CD8-positive, alpha-beta memory T cell (primary cell): ENCODE data around the gene C3AR1. TPM values are rescaled to one million over a fixed set of nuclear protein-coding genes. Genes with fewer than 3 reads are reported as not detected.
A peak's percentile ranks its signal among the peaks of the same experiment; 100 is the strongest.

Experiments used
- CTCF ChIA-PET: fragments of 350-600 bp; sonication (Branson Sonifier 250); formaldehyde crosslinking; loops from one replicate; lab custom pipeline; 2021; ENCODE audit warnings: antibody characterized with exemption; lab: Charles Lee
- POLR2A ChIA-PET: fragments of 350-600 bp; sonication (Branson Sonifier 250); formaldehyde crosslinking; loops from one replicate; lab custom pipeline; 2021; ENCODE audit warnings: antibody characterized with exemption; lab: Charles Lee
- DNase-seq, 5 donors: peaks; one replicate each; pipeline versions ENCODE4 v3.0.0 to v3.0.0-alpha.2; 2020 to 2022; ENCODE audit warnings: mixed read lengths in 1 of 5
- H3K27ac ChIP-seq: one replicate; pipeline ENCODE4 v1.7.0; 2013; ENCODE audit warnings: low read depth, mild to moderate bottlenecking, low read length, moderate library complexity
- H3K27me3 ChIP-seq: 2 replicates; pipeline ENCODE4 v1.7.0; 2013; ENCODE audit warnings: low read length, mild to moderate bottlenecking; ENCODE audit not compliant: insufficient read depth, poor library complexity, severe bottlenecking
- H3K36me3 ChIP-seq: 2 replicates; pipeline ENCODE4 v1.7.0; 2013; ENCODE audit warnings: mild to moderate bottlenecking, low read length, moderate library complexity; ENCODE audit not compliant: insufficient read depth
- H3K4me1 ChIP-seq: 2 replicates; pipeline ENCODE4 v1.7.0; 2013; ENCODE audit warnings: mild to moderate bottlenecking, low read length, moderate library complexity; ENCODE audit not compliant: insufficient read depth
- H3K4me3 ChIP-seq: 2 replicates; pipeline ENCODE4 v1.7.0; 2013; ENCODE audit warnings: mild to moderate bottlenecking, low read length
- H3K9me3 ChIP-seq: 2 replicates; pipeline ENCODE4 v1.7.0; 2013; ENCODE audit warnings: mild to moderate bottlenecking, low read length
- H3K27ac Mint-ChIP-seq, 8 donors: one replicate each; pipeline ENCODE4 v1.8.0; 2020 to 2021; ENCODE audit warnings: mixed read lengths in 8 of 8, mild to moderate bottlenecking in 6 of 8, inconsistent platforms in 3 of 8, moderate library complexity in 3 of 8
- H3K27me3 Mint-ChIP-seq, 2 donors: one replicate each; pipeline ENCODE4 v1.8.0; 2020 to 2021; ENCODE audit warnings: mixed read lengths in 2 of 2, mild to moderate bottlenecking in 1 of 2, moderate library complexity in 1 of 2
- H3K36me3 Mint-ChIP-seq, 3 donors: one replicate each; pipeline ENCODE4 v1.8.0; 2020 to 2021; ENCODE audit warnings: mixed read lengths in 3 of 3, inconsistent platforms in 1 of 3, mild to moderate bottlenecking in 1 of 3
- H3K4me1 Mint-ChIP-seq, 3 donors: one replicate each; pipeline ENCODE4 v1.8.0; 2020 to 2021; ENCODE audit warnings: mixed read lengths in 3 of 3, inconsistent platforms in 1 of 3, mild to moderate bottlenecking in 1 of 3
- H3K4me3 Mint-ChIP-seq, 7 donors: one replicate each; pipeline ENCODE4 v1.8.0; 2020 to 2021; ENCODE audit warnings: mixed read lengths in 7 of 7, mild to moderate bottlenecking in 6 of 7, moderate library complexity in 4 of 7, inconsistent platforms in 2 of 7
- H3K9me3 Mint-ChIP-seq, 5 donors: one replicate each; pipeline ENCODE4 v1.8.0; 2020 to 2022; ENCODE audit warnings: mixed read lengths in 5 of 5, mild to moderate bottlenecking in 3 of 5, moderate library complexity in 2 of 5, inconsistent platforms in 1 of 5
- polyA plus RNA-seq: library from polyadenylated mRNA; unstranded; fragments of 300-500 nt; fragmentation: Illumina TruSeq; gene quantifications from one replicate; pipeline ENCODE4 v1.2.3, GENCODE V29; 2021
- total RNA-seq, 2 experiments: library from RNA; stranded (reverse); gene quantifications; one replicate each; pipeline ENCODE4 v1.2.3, GENCODE V29; 2021

C3AR1 gene
- total and polyA plus RNA-seq, 3 experiments from 2014 or later, result 1.2 to 15.5 (median 2.0) TPM

DNA sequence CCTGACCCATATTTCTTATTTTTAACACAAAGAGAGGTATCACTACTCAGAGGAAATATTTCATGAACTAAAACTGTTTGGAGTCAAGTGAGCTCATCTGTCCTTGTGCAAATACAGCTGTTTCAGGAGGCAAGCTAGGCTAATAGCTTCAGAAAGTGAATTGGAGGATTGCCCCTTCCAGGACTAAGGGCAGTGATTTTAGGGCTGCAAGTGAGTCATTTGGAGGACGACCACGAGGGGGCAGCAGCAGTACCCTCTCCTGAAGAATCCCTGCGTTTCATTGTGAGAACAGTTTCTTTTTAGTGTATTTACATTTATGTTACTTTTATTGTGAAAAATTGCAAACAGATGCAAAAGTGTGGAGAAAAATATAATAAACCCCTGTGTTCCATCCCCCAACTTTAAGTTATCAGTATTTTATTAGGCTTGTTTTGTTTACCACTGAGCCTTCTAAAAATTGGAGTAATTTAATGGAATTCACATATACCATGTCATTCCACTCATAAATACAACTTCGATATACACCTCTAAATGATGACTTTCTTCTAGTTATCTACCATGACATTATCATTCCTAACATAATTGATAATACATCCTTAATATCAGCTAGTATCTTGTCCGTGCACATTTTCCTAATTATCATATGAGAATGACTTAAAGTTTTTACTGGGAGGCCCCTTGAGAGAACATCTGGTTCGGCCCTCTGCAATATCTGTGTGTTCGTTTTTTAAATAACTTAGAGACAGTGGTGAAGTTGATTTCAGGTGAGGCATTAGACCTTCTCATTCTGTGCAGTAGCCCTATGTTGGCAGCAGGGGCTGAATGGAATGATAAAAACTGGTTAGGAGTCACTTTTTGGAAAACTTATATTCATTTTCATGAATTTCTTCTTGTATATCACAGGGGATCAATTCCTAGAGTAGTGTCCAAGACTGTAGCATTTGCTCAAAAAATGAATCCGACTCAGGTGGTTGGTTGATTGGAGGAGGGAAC lies 19.9 kb downstream of the C3AR1 start:
- POLR2A ChIA-PET, result interaction anchor here (3.1 kb wide), 1 partner anchor 32 kb away, joined by 9 read pairs; no protein-coding TSS in a partner anchor
- Mint-ChIP-seq H3K4me3 (no peak overlapping the region), H3K27me3 (no peaks in the 10 kb centered on the region), H3K4me1 (peaks cover 7 to 11% (median 8%) of the 10 kb centered on the region in 3 donors), H3K9me3 (no peaks in the 10 kb centered on the region), H3K36me3 (peaks cover 21 to 92% (median 42%) of the 10 kb centered on the region in 3 donors), H3K27ac (peak overlapping the region in 7 of 8 donors; percentile 1 to 70 (median 44))
- Histone ChIP-seq H3K36me3 (peaks cover 58% of the 10 kb centered on the region), H3K4me3 (no peak overlapping the region), H3K27me3 (no peaks in the 10 kb centered on the region), H3K27ac (no peak overlapping the region), H3K9me3 (no peaks in the 10 kb centered on the region), H3K4me1 (no peaks in the 10 kb centered on the region)
- peak; percentile 68 to 84 (median 74) for DNase-seq
- CTCF ChIA-PET, result interaction anchor here (0.6 to 8.8 kb wide), 18 partner anchors 9 to 184 kb away, joined by 3 to 130 read pairs (median 5); partner anchors contain the start of genes C3AR1 and FOXJ2

- Histone ChIP-seq H3K9me3 (no peaks in the 10 kb centered on the region), H3K4me3 (no peak overlapping the region), H3K4me1 (peaks cover 37% of the 10 kb centered on the region), H3K27me3 (no peaks in the 10 kb centered on the region), H3K27ac (no peak overlapping the region), H3K36me3 (peaks cover 28% of the 10 kb centered on the region)
- peaks cover 8 to 56% (median 23%) of the 10 kb centered on the region in 3 donors for H3K36me3 Mint-ChIP-seq
- ChIA-PET POLR2A (interaction anchor here (1.4 kb wide), 1 partner anchor 14 kb away, joined by 3 read pairs; no protein-coding TSS in a partner anchor), CTCF (interaction anchor here (0.9 to 1.7 kb wide), 4 partner anchors 10 to 107 kb away, joined by 3 to 11 read pairs (median 5); no protein-coding TSS in a partner anchor)
- H3K27me3 Mint-ChIP-seq, result no peaks in the 10 kb centered on the region
- H3K27ac Mint-ChIP-seq, result peak overlapping the region in 1 of 8 donors; percentile 25
- no peak for DNase-seq
- no peak overlapping the region for H3K4me3 Mint-ChIP-seq
- peaks cover 40 to 42% (median 40%) of the 10 kb centered on the region in 3 donors for H3K4me1 Mint-ChIP-seq
- no peaks in the 10 kb centered on the region for H3K9me3 Mint-ChIP-seq
Measured at GRCh38 chr12:8040791-8041190, 25.4 kb downstream of the C3AR1 start.

DNA sequence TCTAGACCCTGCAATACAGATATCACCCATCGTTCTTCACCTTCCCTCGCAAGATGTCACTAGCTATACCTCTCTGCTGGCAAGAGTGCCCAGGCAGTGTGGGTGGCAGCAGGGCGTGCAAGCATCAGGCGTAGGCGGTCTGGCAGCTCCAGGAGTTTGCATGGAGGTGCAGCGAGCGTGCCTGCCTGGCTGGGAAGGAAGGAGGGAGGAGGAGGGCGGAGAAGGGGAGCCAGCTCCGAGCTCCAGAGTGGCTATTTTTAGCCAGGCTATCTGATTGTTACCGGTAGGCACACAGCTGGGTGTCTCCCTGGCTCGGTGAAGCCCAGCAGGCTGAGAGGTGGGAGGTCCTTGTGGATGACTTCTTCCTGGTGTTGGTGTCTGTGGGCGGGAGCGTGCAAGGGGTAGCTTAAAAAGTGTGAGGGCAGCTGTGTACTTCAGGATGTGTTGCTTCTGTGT lies 27.5 kb downstream of the C3AR1 start:
- Mint-ChIP-seq H3K27me3 (no peaks in the 10 kb centered on the region), H3K9me3 (no peaks in the 10 kb centered on the region), H3K4me1 (peaks cover 60 to 63% (median 60%) of the 10 kb centered on the region in 3 donors), H3K27ac (peak overlapping the region; percentile 66 to 86 (median 77)), H3K4me3 (peak overlapping the region; percentile 3 to 68 (median 63)), H3K36me3 (peaks cover 4 to 41% (median 15%) of the 10 kb centered on the region in 3 donors)
- H3K4me1 ChIP-seq, result peaks cover 58% of the 10 kb centered on the region
- H3K27ac ChIP-seq, result no peak overlapping the region
- ChIA-PET POLR2A (interaction anchor here (1.4 to 2.0 kb wide), 2 partner anchors 12 to 103 kb away, joined by 7 to 13 read pairs; partner anchors contain the start of gene SLC2A3), CTCF (interaction anchor here (1.0 to 4.3 kb wide), 4 partner anchors 7 to 70 kb away, joined by 4 to 19 read pairs (median 10); no protein-coding TSS in a partner anchor)
- H3K36me3 ChIP-seq, result peaks cover 23% of the 10 kb centered on the region
- no peaks in the 10 kb centered on the region for H3K27me3 ChIP-seq
- no peaks in the 10 kb centered on the region for H3K9me3 ChIP-seq
- peak overlapping the region; percentile 32 for H3K4me3 ChIP-seq
- peak in 1 of 5 donors; percentile 22 for DNase-seq

GRCh38 chr12:8037947-8038346 lies 28.2 kb downstream of the C3AR1 start:
- Mint-ChIP-seq H3K27me3 (no peaks in the 10 kb centered on the region), H3K27ac (peak overlapping the region; percentile 66 to 87 (median 77)), H3K4me1 (peaks cover 65 to 71% (median 68%) of the 10 kb centered on the region in 3 donors), H3K4me3 (peak overlapping the region; percentile 53 to 82 (median 64)), H3K9me3 (no peaks in the 10 kb centered on the region), H3K36me3 (peaks cover 0 to 39% (median 11%) of the 10 kb centered on the region in 3 donors)
- H3K27ac ChIP-seq, result no peak overlapping the region
- no peaks in the 10 kb centered on the region for H3K27me3 ChIP-seq
- no peak overlapping the region for H3K4me3 ChIP-seq
- no peaks in the 10 kb centered on the region for H3K9me3 ChIP-seq
- DNase-seq, result no peak
- peaks cover 18% of the 10 kb centered on the region for H3K36me3 ChIP-seq
- peaks cover 64% of the 10 kb centered on the region for H3K4me1 ChIP-seq
- ChIA-PET POLR2A (interaction anchor here (1.4 to 2.0 kb wide), 2 partner anchors 11 to 102 kb away, joined by 7 to 13 read pairs; partner anchors contain the start of gene SLC2A3), CTCF (interaction anchor here (1.0 to 4.3 kb wide), 4 partner anchors 8 to 71 kb away, joined by 4 to 19 read pairs (median 10); no protein-coding TSS in a partner anchor)

GRCh38 chr12:8037046-8037663 lies 29.0 kb downstream of the C3AR1 start:
- H3K4me1 ChIP-seq, result peaks cover 65% of the 10 kb centered on the region
- H3K27ac Mint-ChIP-seq, result peak overlapping the region; percentile 49 to 96 (median 82)
- no peaks in the 10 kb centered on the region for H3K9me3 ChIP-seq
- peaks cover 12% of the 10 kb centered on the region for H3K36me3 ChIP-seq
- peak overlapping the region; percentile 63 to 83 (median 64) for H3K4me3 Mint-ChIP-seq
- H3K4me3 ChIP-seq, result peak overlapping the region; percentile 0
- no peaks in the 10 kb centered on the region for H3K9me3 Mint-ChIP-seq
- ChIA-PET POLR2A (interaction anchor here (2.0 kb wide), 1 partner anchor 10 kb away, joined by 13 read pairs; no protein-coding TSS in a partner anchor), CTCF (interaction anchor here (3.5 to 4.3 kb wide), 2 partner anchors 9 to 41 kb away, joined by 15 to 19 read pairs; no protein-coding TSS in a partner anchor)
- DNase-seq, result no peak
- peaks cover 0 to 31% (median 7%) of the 10 kb centered on the region in 3 donors for H3K36me3 Mint-ChIP-seq
- H3K27me3 Mint-ChIP-seq, result no peaks in the 10 kb centered on the region
- H3K4me1 Mint-ChIP-seq, result peaks cover 65 to 71% (median 69%) of the 10 kb centered on the region in 3 donors
- no peaks in the 10 kb centered on the region for H3K27me3 ChIP-seq
- H3K27ac ChIP-seq, result no peak overlapping the region

DNA sequence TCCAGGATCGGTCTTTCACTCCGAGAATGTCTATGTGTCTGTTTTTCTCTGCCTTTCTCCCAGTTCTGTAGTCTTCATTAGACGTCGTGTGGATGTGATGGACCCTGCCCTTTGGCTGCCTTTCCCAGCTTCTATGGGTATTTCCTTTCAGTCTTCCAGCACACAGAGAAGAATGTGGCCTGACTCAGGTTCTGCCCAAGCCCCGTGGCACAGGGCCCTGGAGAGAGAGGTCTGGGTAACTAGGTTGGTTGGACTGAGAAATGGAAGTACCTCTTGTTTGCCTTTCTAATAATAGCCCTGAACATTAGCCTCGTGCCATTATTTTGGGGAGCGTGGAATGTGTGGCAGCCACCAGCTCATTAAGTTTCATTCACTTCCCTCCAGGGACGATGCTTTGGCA lies 29.8 kb downstream of the C3AR1 start:
- ChIA-PET CTCF (interaction anchor here (0.9 to 4.3 kb wide), 3 partner anchors 10 to 103 kb away, joined by 3 to 19 read pairs (median 15); no protein-coding TSS in a partner anchor), POLR2A (no interaction called here)
- Mint-ChIP-seq H3K27ac (peak overlapping the region in 6 of 8 donors; percentile 30 to 93 (median 74)), H3K36me3 (peaks cover 0 to 24% (median 4%) of the 10 kb centered on the region in 3 donors), H3K9me3 (no peaks in the 10 kb centered on the region), H3K4me3 (peak overlapping the region in 5 of 7 donors; percentile 82 to 94 (median 90)), H3K27me3 (no peaks in the 10 kb centered on the region), H3K4me1 (peaks cover 69 to 76% (median 74%) of the 10 kb centered on the region in 3 donors)
- H3K9me3 ChIP-seq, result no peaks in the 10 kb centered on the region
- no peak overlapping the region for H3K4me3 ChIP-seq
- peaks cover 73% of the 10 kb centered on the region for H3K4me1 ChIP-seq
- no peak overlapping the region for H3K27ac ChIP-seq
- H3K36me3 ChIP-seq, result peaks cover 4% of the 10 kb centered on the region
- no peak for DNase-seq
- H3K27me3 ChIP-seq, result no peaks in the 10 kb centered on the region

- H3K4me3 ChIP-seq, result no peak overlapping the region
- H3K27me3 Mint-ChIP-seq, result no peaks in the 10 kb centered on the region
- peak overlapping the region; percentile 32 to 96 (median 86) for H3K27ac Mint-ChIP-seq
- H3K9me3 Mint-ChIP-seq, result no peaks in the 10 kb centered on the region
- peaks cover 2% of the 10 kb centered on the region for H3K36me3 ChIP-seq
- H3K4me3 Mint-ChIP-seq, result peak overlapping the region; percentile 24 to 94 (median 88)
- ChIA-PET CTCF (interaction anchor here (0.9 to 4.3 kb wide), 3 partner anchors 10 to 102 kb away, joined by 3 to 19 read pairs (median 15); no protein-coding TSS in a partner anchor), POLR2A (no interaction called here)
- peaks cover 73% of the 10 kb centered on the region for H3K4me1 ChIP-seq
- H3K4me1 Mint-ChIP-seq, result peaks cover 70 to 76% (median 74%) of the 10 kb centered on the region in 3 donors
- no peak overlapping the region for H3K27ac ChIP-seq
- H3K27me3 ChIP-seq, result no peaks in the 10 kb centered on the region
- no peaks in the 10 kb centered on the region for H3K9me3 ChIP-seq
- DNase-seq, result no peak
- peaks cover 0 to 18% (median 0%) of the 10 kb centered on the region in 3 donors for H3K36me3 Mint-ChIP-seq
Measured at GRCh38 chr12:8035440-8036010, 30.6 kb downstream of the C3AR1 start.
